Mucosa of rectum (tissue), 2 donors: ENCODE data around the gene COL26A1.

Source experiments
- H3K27ac ChIP-seq, 2 donors: one replicate each; pipeline ENCODE4 v1.7.0; 2013; ENCODE audit warnings: inconsistent platforms in 2 of 2, low read depth in 2 of 2, low read length in 2 of 2
- H3K27me3 ChIP-seq, 2 donors: one replicate each; pipeline ENCODE4 v1.7.0; 2013; ENCODE audit warnings: low read length in 2 of 2; ENCODE audit not compliant: control insufficient read depth in 2 of 2, insufficient read depth in 2 of 2
- H3K36me3 ChIP-seq, 2 donors: one replicate each; pipeline ENCODE4 v1.7.0; 2013; ENCODE audit warnings: low read length in 2 of 2; ENCODE audit not compliant: control insufficient read depth in 2 of 2, insufficient read depth in 2 of 2
- H3K4me1 ChIP-seq, 2 donors: one replicate each; pipeline ENCODE4 v1.7.0; 2013; ENCODE audit warnings: low read length in 2 of 2, mild to moderate bottlenecking in 1 of 2; ENCODE audit not compliant: control insufficient read depth in 2 of 2, insufficient read depth in 2 of 2
- H3K4me3 ChIP-seq, 2 donors: one replicate each; pipeline ENCODE4 v1.7.0; 2013; ENCODE audit warnings: low read length in 2 of 2
- H3K9ac ChIP-seq, 2 donors: one replicate each; pipeline ENCODE4 v1.7.0; 2013; ENCODE audit warnings: low read length in 2 of 2, low read depth in 1 of 2, mild to moderate bottlenecking in 1 of 2
- H3K9me3 ChIP-seq, 2 donors: one replicate each; pipeline ENCODE4 v1.7.0; 2013; ENCODE audit warnings: low read length in 2 of 2; ENCODE audit not compliant: control insufficient read depth in 2 of 2
- donor health status: healthy.
- donor health status: Normal muscosa, but diverticular disease.

The COL26A1 gene

GRCh38 chr7:101507791-101508252 is 145.1 kb downstream of the COL26A1 start:
- no peaks in the 10 kb centered on the region for H3K9me3 ChIP-seq
- no peak overlapping the region for H3K4me3 ChIP-seq
- H3K27me3 ChIP-seq = peaks cover 0 to 3% of the 10 kb centered on the region in 2 donors
- H3K4me1 ChIP-seq = no peaks in the 10 kb centered on the region
- H3K9ac ChIP-seq = no peak overlapping the region
- H3K27ac ChIP-seq = no peak overlapping the region
- no peaks in the 10 kb centered on the region for H3K36me3 ChIP-seq

DNA sequence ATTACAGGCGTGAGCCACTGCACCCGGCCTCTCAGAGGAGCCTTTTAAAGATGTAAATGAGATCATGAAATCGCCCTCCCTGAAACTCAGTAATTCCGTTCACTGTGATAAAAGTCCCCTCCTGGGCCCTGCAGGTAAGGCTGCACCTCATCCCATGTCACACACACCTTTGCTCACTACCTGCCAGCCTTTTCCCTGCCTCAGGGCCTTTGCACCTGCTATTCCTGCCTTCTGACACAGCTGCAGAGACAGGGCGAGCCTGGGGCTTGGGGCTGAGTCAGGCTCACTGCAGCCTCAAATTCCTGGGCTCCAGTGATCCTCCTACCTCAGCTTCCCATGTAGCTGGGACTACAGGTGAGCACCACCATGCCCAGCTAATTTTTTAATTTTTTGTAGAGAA is 147.6 kb downstream of the COL26A1 start:
- Histone ChIP-seq H3K36me3 (no peaks in the 10 kb centered on the region), H3K27me3 (peaks cover 3 to 6% of the 10 kb centered on the region in 2 donors), H3K4me3 (no peak overlapping the region), H3K27ac (no peak overlapping the region), H3K9me3 (no peaks in the 10 kb centered on the region), H3K9ac (no peak overlapping the region), H3K4me1 (no peaks in the 10 kb centered on the region)

DNA sequence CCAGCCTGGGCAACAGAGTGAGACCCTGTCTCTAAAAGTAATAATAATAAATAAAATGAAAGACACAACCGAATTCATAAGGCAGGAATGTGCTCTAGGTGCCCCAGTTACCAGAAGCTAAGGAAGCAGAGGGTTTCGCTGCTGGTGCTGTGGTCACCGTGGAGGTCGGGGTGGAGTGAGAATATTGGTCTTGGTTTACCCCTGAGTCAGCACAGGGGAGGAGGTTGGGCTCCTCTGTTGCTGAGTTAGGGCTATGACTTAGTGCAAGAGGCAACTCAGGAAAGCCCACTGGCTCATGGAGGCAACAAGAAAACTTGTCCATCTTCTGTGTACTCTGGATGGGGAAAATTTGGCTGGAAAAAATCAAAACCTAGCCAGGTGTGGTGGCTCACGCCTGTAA is 149.3 kb downstream of the COL26A1 start:
- H3K27ac ChIP-seq = no peak overlapping the region
- no peaks in the 10 kb centered on the region for H3K36me3 ChIP-seq
- no peaks in the 10 kb centered on the region for H3K4me1 ChIP-seq
- peaks cover 3 to 6% of the 10 kb centered on the region in 2 donors for H3K27me3 ChIP-seq
- H3K9me3 ChIP-seq = no peaks in the 10 kb centered on the region
- H3K4me3 ChIP-seq = no peak overlapping the region
- no peak overlapping the region for H3K9ac ChIP-seq

- Histone ChIP-seq H3K27ac (no peak overlapping the region), H3K9me3 (no peaks in the 10 kb centered on the region), H3K4me3 (no peak overlapping the region), H3K4me1 (no peaks in the 10 kb centered on the region), H3K27me3 (peaks cover 3 to 6% of the 10 kb centered on the region in 2 donors), H3K36me3 (no peaks in the 10 kb centered on the region), H3K9ac (no peak overlapping the region)
Measured at GRCh38 chr7:101516851-101517250, 154.2 kb downstream of the COL26A1 start.

DNA sequence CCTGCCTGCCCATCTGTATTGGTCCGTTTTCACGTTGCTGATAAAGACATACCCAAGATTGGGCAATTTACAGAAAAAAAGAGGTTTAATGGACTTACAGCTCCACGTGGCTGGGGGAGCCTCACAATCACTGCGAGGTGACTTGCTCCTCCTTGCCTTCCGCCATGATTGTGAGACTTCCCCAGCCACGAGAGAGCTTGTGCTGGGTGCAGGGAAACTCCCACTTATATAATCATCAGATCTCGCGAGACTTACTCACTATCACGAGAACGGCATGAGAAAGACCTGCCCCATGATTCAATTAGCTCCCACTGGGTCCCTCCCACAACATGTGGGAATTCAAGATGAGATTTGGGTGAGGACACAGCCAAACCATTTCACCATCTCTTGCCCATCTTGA is 154.6 kb downstream of the COL26A1 start:
- Histone ChIP-seq H3K36me3 (no peaks in the 10 kb centered on the region), H3K4me3 (no peak overlapping the region), H3K27me3 (peaks cover 3 to 6% of the 10 kb centered on the region in 2 donors), H3K27ac (no peak overlapping the region), H3K9ac (no peak overlapping the region), H3K4me1 (no peaks in the 10 kb centered on the region), H3K9me3 (no peaks in the 10 kb centered on the region)

GRCh38 chr7:101518336-101518735 is 155.7 kb downstream of the COL26A1 start:
- H3K27me3 ChIP-seq = peaks cover 3 to 6% of the 10 kb centered on the region in 2 donors
- H3K4me3 ChIP-seq = no peak overlapping the region
- no peak overlapping the region for H3K9ac ChIP-seq
- no peaks in the 10 kb centered on the region for H3K4me1 ChIP-seq
- H3K9me3 ChIP-seq = no peaks in the 10 kb centered on the region
- no peak overlapping the region for H3K27ac ChIP-seq
- no peaks in the 10 kb centered on the region for H3K36me3 ChIP-seq

GRCh38 chr7:101519324-101520023 is 156.8 kb downstream of the COL26A1 start:
- peaks cover 2 to 4% of the 10 kb centered on the region in 2 donors for H3K27me3 ChIP-seq
- no peak overlapping the region for H3K4me3 ChIP-seq
- no peaks in the 10 kb centered on the region for H3K9me3 ChIP-seq
- no peaks in the 10 kb centered on the region for H3K36me3 ChIP-seq
- H3K4me1 ChIP-seq = no peaks in the 10 kb centered on the region
- no peak overlapping the region for H3K9ac ChIP-seq
- no peak overlapping the region for H3K27ac ChIP-seq

DNA sequence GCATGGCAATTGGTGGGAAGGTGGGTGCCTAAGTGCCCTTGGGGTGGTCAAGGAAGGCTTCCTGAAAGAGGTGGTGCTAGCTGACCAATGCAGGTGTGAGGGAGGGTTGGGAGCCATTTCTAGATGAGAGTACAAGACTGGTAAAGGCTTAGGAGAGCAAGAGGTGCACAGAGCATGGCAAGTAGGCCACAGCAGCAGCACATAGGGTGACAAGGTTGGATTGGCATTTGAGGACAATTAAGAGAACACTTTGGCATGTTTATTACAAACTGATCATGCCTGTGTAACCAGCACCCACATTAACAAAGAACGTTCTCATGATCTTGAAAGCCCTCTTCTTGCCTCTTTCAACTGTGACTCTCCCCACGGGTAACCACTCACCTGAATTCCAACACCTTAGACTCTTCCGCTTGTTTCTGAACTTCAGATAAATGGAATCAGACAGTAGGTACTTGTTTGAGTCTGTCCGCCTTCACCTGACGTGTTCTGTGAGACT is 158.8 kb downstream of the COL26A1 start:
- no peak overlapping the region for H3K4me3 ChIP-seq
- H3K27ac ChIP-seq = no peak overlapping the region
- no peak overlapping the region for H3K9ac ChIP-seq

GRCh38 chr7:101522021-101522420 is 159.3 kb downstream of the COL26A1 start:
- no peak overlapping the region for H3K4me3 ChIP-seq
- H3K27ac ChIP-seq = no peak overlapping the region
- no peak overlapping the region for H3K9ac ChIP-seq
- H3K4me1 ChIP-seq = no peaks in the 10 kb centered on the region
- H3K9me3 ChIP-seq = no peaks in the 10 kb centered on the region
- no peaks in the 10 kb centered on the region for H3K36me3 ChIP-seq
- H3K27me3 ChIP-seq = peaks cover 0 to 4% of the 10 kb centered on the region in 2 donors

More for the DNA sequence above, 158.8 kb downstream of the COL26A1 start:
- Histone ChIP-seq H3K27me3 (peaks cover 0 to 4% of the 10 kb centered on the region in 2 donors), H3K4me1 (no peaks in the 10 kb centered on the region), H3K36me3 (no peaks in the 10 kb centered on the region), H3K9me3 (no peaks in the 10 kb centered on the region)

DNA sequence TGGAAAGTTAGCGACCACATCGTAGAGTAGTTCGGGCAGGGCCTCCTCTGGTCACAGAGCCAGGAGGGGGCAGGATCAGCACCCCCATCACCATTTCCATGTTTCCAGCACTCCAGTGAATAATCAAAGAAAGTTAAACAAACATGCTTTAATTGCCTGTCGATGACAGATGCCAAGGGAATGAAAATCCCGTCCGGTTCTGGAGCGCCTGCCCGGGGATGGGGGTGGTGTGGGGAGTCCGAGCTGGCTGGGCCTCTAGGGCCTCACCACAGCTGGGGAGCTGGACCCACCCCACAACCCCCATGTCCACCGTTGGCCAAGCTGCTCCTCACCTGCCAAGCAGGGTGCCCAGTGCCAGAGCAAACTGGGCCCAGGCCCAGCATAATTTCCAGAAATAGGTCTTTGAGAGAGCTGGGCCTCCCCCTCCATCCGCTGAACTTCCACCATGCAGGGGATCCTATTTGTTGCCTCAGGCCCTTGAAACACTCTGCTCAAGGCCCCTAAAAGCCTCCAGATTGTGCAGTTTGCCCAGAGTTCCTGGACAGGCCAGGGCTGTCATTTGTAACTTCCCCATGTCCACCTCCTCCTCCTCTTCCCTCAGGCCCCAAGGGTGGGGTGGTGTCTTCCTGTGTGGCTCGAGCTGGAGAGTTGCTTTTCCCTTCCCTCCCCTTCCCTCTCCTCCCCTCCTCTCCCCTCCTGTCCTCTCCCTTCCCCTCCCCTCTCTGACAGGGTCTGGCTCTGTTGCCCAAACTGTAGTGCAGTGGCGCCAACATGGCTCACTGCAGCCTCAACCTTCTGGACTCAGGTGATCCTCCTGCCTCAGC is 165.4 kb downstream of the COL26A1 start:
- Histone ChIP-seq H3K9me3 (no peaks in the 10 kb centered on the region), H3K4me1 (no peaks in the 10 kb centered on the region), H3K27ac (no peak overlapping the region), H3K27me3 (peaks cover 0 to 3% of the 10 kb centered on the region in 2 donors), H3K36me3 (no peaks in the 10 kb centered on the region), H3K9ac (no peak overlapping the region), H3K4me3 (no peak overlapping the region)
